ENCODE results near the gene CD300LG. TPM values are rescaled to one million over a fixed set of nuclear protein-coding genes. Genes with fewer than 3 reads are reported as not detected.

CD300LG gene
- total RNA-seq, 3 donors from 2014 or later (not counting 1 experiment from before 2014, with no cell fraction given) = not detected

- H3K4me1 ChIP-seq (ENCODE audit: control insufficient read depth, insufficient read depth, low read length) = peaks cover 14% of the 10 kb centered on the region
- DNase-seq (no peak), ATAC-seq (no peak)
- intact Hi-C loops (cut with micrococcal nuclease) = no loop called here
- H3K4me3 ChIP-seq (ENCODE audit: low read length) = no peak overlapping the region
- no peaks in the 10 kb centered on the region for H3K9me3 Mint-ChIP-seq
- TF ChIP-seq CTCF (IDR thresholded peaks at IDR 0.05) = no peak
- no peaks in the 10 kb centered on the region for H3K36me3 ChIP-seq (ENCODE audit: control insufficient read depth, insufficient read depth, low read length)
- peaks cover 21% of the 10 kb centered on the region for H3K27me3 ChIP-seq (ENCODE audit: control insufficient read depth, insufficient read depth, low read length)
- H3K27ac Mint-ChIP-seq = peak overlapping the region in 1 of 2 donors; percentile 74
- peaks cover 30 to 55% of the 10 kb centered on the region in 2 donors for H3K27me3 Mint-ChIP-seq (ENCODE audit: low read depth in 2 of 2)
- H3K36me3 Mint-ChIP-seq = no peaks in the 10 kb centered on the region
- no peak overlapping the region for H3K27ac ChIP-seq (ENCODE audit: low read length)
- peaks cover 0 to 16% of the 10 kb centered on the region in 2 donors for H3K4me1 Mint-ChIP-seq
- peak overlapping the region; percentile 45 for H3K4me3 Mint-ChIP-seq
- 30% methylated on average over 10 of the region's 13 CpGs for WGBS (ENCODE audit: insufficient coverage)
- H3K9me3 ChIP-seq (ENCODE audit: control insufficient read depth, insufficient read depth, low read length) = no peaks in the 10 kb centered on the region
Observed at GRCh38 chr17:43900858-43901754, 54.1 kb downstream of the CD300LG start.

- H3K36me3 Mint-ChIP-seq = no peaks in the 10 kb centered on the region
- Histone ChIP-seq H3K4me3 (ENCODE audit: low read length) (no peak overlapping the region), H3K9me3 (ENCODE audit: control insufficient read depth, insufficient read depth, low read length) (no peaks in the 10 kb centered on the region), H3K27me3 (ENCODE audit: control insufficient read depth, insufficient read depth, low read length) (peaks cover 30% of the 10 kb centered on the region), H3K36me3 (ENCODE audit: control insufficient read depth, insufficient read depth, low read length) (no peaks in the 10 kb centered on the region), H3K4me1 (ENCODE audit: control insufficient read depth, insufficient read depth, low read length) (peaks cover 23% of the 10 kb centered on the region), H3K27ac (ENCODE audit: low read length) (no peak overlapping the region)
- H3K9me3 Mint-ChIP-seq = no peaks in the 10 kb centered on the region
- H3K4me1 Mint-ChIP-seq = peaks cover 0 to 25% of the 10 kb centered on the region in 2 donors
- H3K4me3 Mint-ChIP-seq = no peak overlapping the region
- intact Hi-C loops (cut with micrococcal nuclease) = no loop called here
- no peak for ATAC-seq
- DNase-seq = no peak
- H3K27ac Mint-ChIP-seq = no peak overlapping the region
- no peak for TF ChIP-seq CTCF (IDR thresholded peaks at IDR 0.05)
- WGBS (ENCODE audit: insufficient coverage) = 68% methylated on average over 7 of the region's 7 CpGs
- peaks cover 23 to 53% of the 10 kb centered on the region in 2 donors for H3K27me3 Mint-ChIP-seq (ENCODE audit: low read depth in 2 of 2)
Observed at GRCh38 chr17:43901861-43902589, 55.0 kb downstream of the CD300LG start.

GRCh38 chr17:43905400-43905984 lies 58.5 kb downstream of the CD300LG start:
- WGBS (ENCODE audit: insufficient coverage) = 35% methylated on average over 3 of the region's 3 CpGs
- peaks cover 11 to 44% of the 10 kb centered on the region in 2 donors for H3K27me3 Mint-ChIP-seq (ENCODE audit: low read depth in 2 of 2)
- peaks cover 39% of the 10 kb centered on the region for H3K27me3 ChIP-seq (ENCODE audit: control insufficient read depth, insufficient read depth, low read length)

More at GRCh38 chr17:43905400-43905984, 58.5 kb downstream of the CD300LG start:
- H3K27ac Mint-ChIP-seq = no peak overlapping the region
- H3K4me3 Mint-ChIP-seq = no peak overlapping the region
- Histone ChIP-seq H3K4me3 (ENCODE audit: low read length) (no peak overlapping the region), H3K4me1 (ENCODE audit: control insufficient read depth, insufficient read depth, low read length) (peaks cover 32% of the 10 kb centered on the region), H3K36me3 (ENCODE audit: control insufficient read depth, insufficient read depth, low read length) (no peaks in the 10 kb centered on the region), H3K27ac (ENCODE audit: low read length) (no peak overlapping the region), H3K9me3 (ENCODE audit: control insufficient read depth, insufficient read depth, low read length) (no peaks in the 10 kb centered on the region)
- no peak for TF ChIP-seq CTCF (IDR thresholded peaks at IDR 0.05)
- no peak for ATAC-seq
- H3K36me3 Mint-ChIP-seq = no peaks in the 10 kb centered on the region
- intact Hi-C loops (cut with micrococcal nuclease) = no loop called here
- no peaks in the 10 kb centered on the region for H3K9me3 Mint-ChIP-seq
- peaks cover 0 to 20% of the 10 kb centered on the region in 2 donors for H3K4me1 Mint-ChIP-seq
- no peak for DNase-seq

Measured in natural killer cell (primary cell).